Kidney (tissue), 14 donors: ENCODE measurements around the gene CYB561. TPM values are rescaled to one million over a fixed set of nuclear protein-coding genes. Genes with fewer than 3 reads are reported as not detected.

Experiments
- DNase-seq, 5 donors: peaks; one replicate each; pipeline ENCODE4 v3.0.0-alpha.2; 2013 to 2020
- FAIRE-seq: peaks from 2 replicates; lab custom pipeline; 2012; peaks lifted over from hg19 to GRCh38; lab: Jason Lieb, UNC
- H3K27ac ChIP-seq, 2 donors: one replicate each; pipeline ENCODE4 v1.7.0; 2013; ENCODE audit warnings: low read depth in 2 of 2, low read length in 2 of 2, inconsistent platforms in 1 of 2
- H3K27me3 ChIP-seq: one replicate; pipeline ENCODE4 v1.7.1; 2013; ENCODE audit warnings: low read length, inconsistent platforms; ENCODE audit not compliant: control insufficient read depth, insufficient read depth
- H3K36me3 ChIP-seq, 3 donors: one replicate each; pipeline versions ENCODE4 v1.7.0 to v1.7.1; 2013; ENCODE audit warnings: low read length in 3 of 3, control low read depth in 1 of 3, inconsistent platforms in 1 of 3; ENCODE audit not compliant: insufficient read depth in 3 of 3, control insufficient read depth in 2 of 3
- H3K4me1 ChIP-seq, 3 donors: one replicate each; pipeline versions ENCODE4 v1.7.0 to v1.7.1; 2013; ENCODE audit warnings: low read length in 3 of 3, inconsistent platforms in 1 of 3, low read depth in 1 of 3; ENCODE audit not compliant: control insufficient read depth in 2 of 3, insufficient read depth in 2 of 3
- H3K4me3 ChIP-seq, 3 donors: one replicate each; pipeline versions ENCODE4 v1.7.0 to v1.8.1; 2013; ENCODE audit warnings: low read length in 3 of 3, control low read depth in 1 of 3, inconsistent platforms in 1 of 3
- H3K9ac ChIP-seq, 3 donors: one replicate each; pipeline versions ENCODE4 v1.7.0 to v1.7.1; 2013; ENCODE audit warnings: low read length in 3 of 3, control low read depth in 1 of 3, inconsistent platforms in 1 of 3
- H3K9me3 ChIP-seq, 3 donors: one replicate each; pipeline versions ENCODE4 v1.7.0 to v1.7.1; 2013; ENCODE audit warnings: low read length in 3 of 3, control low read depth in 1 of 3, inconsistent platforms in 1 of 3; ENCODE audit not compliant: control insufficient read depth in 2 of 3, insufficient read depth in 1 of 3
- intact Hi-C: fragments of 100-400 bp; cut with DNase I; formaldehyde crosslinking; loops from one replicate; pipeline ENCODE4 v1.11.1; 2022
- polyA plus RNA-seq: library from polyadenylated mRNA; stranded (reverse); fragments of 350-450 nt; fragmentation: Illumina TruSeq; extraction: RNeasy Lipid Tissue Mini Kit (QIAGEN cat#74804); gene quantifications from one replicate; pipeline ENCODE4 v1.2.3, GENCODE V29; 2014; ENCODE audit warnings: low read depth, low replicate concordance; ENCODE audit not compliant: insufficient read depth
- total RNA-seq: library from RNA; stranded (reverse); fragmentation: NEBNext Ultra II Directional; extraction: Animal tissue kit (Norgen Biotek cat#: 25700); gene quantifications from one replicate; pipeline ENCODE4 v1.2.1, GENCODE V29; 2021
- TF ChIP-seq, protein P1 (sequence below): IDR thresholded peaks from 3 replicates; pipeline ENCODE4 v1.5.1; 2012; ENCODE audit warnings: mild to moderate bottlenecking, moderate library complexity, borderline replicate concordance; ENCODE audit not compliant: insufficient read depth; ENCODE audit errors: extremely low read depth
- donor health status: control.
- donor health status: control.
- donor health status: control.
- donor health status: control.
- donor health status: control.
- donor health status: DM: yes; HTN: yes; CAD: no.
- donor health status: Normal renal cell carcinoma (clear cell type).

CYB561 gene
- total and polyA plus RNA-seq, 2 donors from 2014 or later = 38.4 to 51.1 TPM

DNA sequence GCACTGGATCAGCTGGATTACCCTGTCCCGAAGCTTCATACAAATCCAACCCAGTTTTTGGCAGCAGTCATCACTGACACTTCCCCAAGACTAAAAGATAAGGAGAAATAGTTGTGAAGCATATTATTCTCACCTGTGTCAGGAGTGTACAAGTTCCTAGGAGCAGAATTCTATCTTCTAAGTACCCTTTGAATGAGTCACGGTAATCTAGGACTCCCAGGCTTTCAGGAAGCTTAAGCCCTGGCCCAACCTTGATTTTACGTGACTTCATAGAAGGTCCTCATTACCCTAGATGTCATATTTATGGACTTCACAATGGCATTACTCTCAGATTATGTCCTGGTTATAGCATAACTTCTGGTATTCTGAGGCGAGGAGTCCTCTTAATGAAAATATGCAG, 31.9 kb downstream of the CYB561 start:
- DNase-seq (no peak), FAIRE-seq (no peak)
- Histone ChIP-seq H3K36me3 (peaks cover 5 to 14% (median 11%) of the 10 kb centered on the region in 3 donors), H3K9ac (no peak overlapping the region), H3K27me3 (no peaks in the 10 kb centered on the region), H3K27ac (no peak overlapping the region), H3K4me3 (no peak overlapping the region), H3K4me1 (no peaks in the 10 kb centered on the region), H3K9me3 (no peaks in the 10 kb centered on the region)
- intact Hi-C loops = no loop called here
- TF ChIP-seq, protein P1, sequence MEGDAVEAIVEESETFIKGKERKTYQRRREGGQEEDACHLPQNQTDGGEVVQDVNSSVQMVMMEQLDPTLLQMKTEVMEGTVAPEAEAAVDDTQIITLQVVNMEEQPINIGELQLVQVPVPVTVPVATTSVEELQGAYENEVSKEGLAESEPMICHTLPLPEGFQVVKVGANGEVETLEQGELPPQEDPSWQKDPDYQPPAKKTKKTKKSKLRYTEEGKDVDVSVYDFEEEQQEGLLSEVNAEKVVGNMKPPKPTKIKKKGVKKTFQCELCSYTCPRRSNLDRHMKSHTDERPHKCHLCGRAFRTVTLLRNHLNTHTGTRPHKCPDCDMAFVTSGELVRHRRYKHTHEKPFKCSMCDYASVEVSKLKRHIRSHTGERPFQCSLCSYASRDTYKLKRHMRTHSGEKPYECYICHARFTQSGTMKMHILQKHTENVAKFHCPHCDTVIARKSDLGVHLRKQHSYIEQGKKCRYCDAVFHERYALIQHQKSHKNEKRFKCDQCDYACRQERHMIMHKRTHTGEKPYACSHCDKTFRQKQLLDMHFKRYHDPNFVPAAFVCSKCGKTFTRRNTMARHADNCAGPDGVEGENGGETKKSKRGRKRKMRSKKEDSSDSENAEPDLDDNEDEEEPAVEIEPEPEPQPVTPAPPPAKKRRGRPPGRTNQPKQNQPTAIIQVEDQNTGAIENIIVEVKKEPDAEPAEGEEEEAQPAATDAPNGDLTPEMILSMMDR = no peak

DNA sequence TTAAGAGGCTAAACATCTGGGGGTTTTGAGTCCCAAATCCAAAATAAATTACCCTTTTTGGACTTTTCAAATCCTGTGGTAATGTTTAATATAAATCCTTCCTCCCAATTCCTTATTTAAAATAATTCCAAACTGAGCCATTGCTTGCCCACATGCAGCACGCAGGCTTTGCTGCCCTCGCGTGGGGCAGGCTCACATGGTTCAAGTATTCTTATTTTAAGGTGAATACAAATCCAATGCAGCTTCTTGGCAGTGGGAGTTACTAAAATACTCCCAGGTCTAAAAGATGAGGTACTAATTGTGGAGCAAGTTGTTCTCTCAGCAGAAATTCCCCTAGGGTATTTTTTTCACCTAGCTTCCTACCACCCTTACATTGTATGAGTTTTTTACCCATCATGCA, 33.0 kb downstream of the CYB561 start:
- FAIRE-seq = no peak
- peaks cover 5 to 14% (median 10%) of the 10 kb centered on the region in 3 donors for H3K36me3 ChIP-seq

DNA sequence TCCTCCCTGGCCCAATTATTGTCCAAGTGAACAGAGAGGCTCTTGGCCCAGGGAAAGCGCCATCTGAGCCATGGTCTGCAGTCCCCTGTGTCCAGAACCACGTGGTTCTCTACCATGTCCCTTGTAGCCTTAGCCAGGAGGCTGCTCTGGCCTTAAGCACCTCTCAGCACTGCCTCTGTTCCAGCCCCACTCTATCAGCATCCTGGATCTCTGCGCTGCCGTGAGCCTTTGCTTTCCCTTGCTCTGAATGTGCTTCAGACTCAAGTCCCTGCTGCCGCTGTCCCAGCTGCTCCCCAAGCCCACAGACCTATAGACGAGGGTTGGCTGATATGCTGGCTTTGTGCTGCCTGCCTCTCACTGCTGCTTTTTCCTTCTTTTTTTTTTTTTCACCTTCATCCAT, 33.9 kb downstream of the CYB561 start:
- TF ChIP-seq, protein P1 = no peak
- DNase-seq (no peak), FAIRE-seq (no peak)
- Histone ChIP-seq H3K4me1 (no peaks in the 10 kb centered on the region), H3K9me3 (no peaks in the 10 kb centered on the region), H3K27ac (no peak overlapping the region), H3K4me3 (no peak overlapping the region), H3K9ac (no peak overlapping the region), H3K36me3 (peaks cover 5 to 14% (median 10%) of the 10 kb centered on the region in 3 donors), H3K27me3 (no peaks in the 10 kb centered on the region)
- intact Hi-C loops = no loop called here

More for the DNA sequence above, 33.0 kb downstream of the CYB561 start:
- no peaks in the 10 kb centered on the region for H3K27me3 ChIP-seq
- H3K27ac ChIP-seq = no peak overlapping the region
- H3K4me3 ChIP-seq = no peak overlapping the region
- TF ChIP-seq, protein P1 = no peak
- intact Hi-C loops = no loop called here
- H3K9ac ChIP-seq = no peak overlapping the region
- no peak for DNase-seq
- H3K4me1 ChIP-seq = no peaks in the 10 kb centered on the region
- no peaks in the 10 kb centered on the region for H3K9me3 ChIP-seq
